K562 (cell line): ENCODE data around the gene PRRC2B. TPM values are rescaled to one million over a fixed set of nuclear protein-coding genes. Genes with fewer than 3 reads are reported as not detected.

Experiments
- ATAC-seq: fragments of 200-7000 bp; cut with Tn5 transposase; 3 replicates; pipeline ENCODE4 v1.9.1; 2020; ENCODE audit warnings: moderate library complexity
- BruUV-seq: library from RNA; stranded (reverse); fragments of 400-500 nt; replicated peaks from 2 replicates; lab custom pipeline; 2021; lab: Mats Ljungman, UMichigan
- CTCF ChIA-PET: fragments of 300-600 bp; formaldehyde crosslinking; extraction: SDS; loops from one replicate; lab custom pipeline; 2021; ENCODE audit warnings: low intra/inter-chr PET ratio; lab: Yijun Ruan, JAX
- POLR2A ChIA-PET: fragments of 300-600, 350-650 bp; sonication (Branson Sonifier 250); formaldehyde crosslinking; extraction: SDS; loops from one replicate; lab custom pipeline; 2021; ENCODE audit warnings: antibody characterized with exemption, inconsistent platforms; lab: Yijun Ruan, JAX
- DNase-seq, 4 experiments: peaks; one replicate each; pipeline versions ENCODE4 v3.0.0 to v3.0.0-alpha.2; 2011 to 2018; ENCODE audit warnings: low spot score in 3 of 4, mixed read lengths in 3 of 4; ENCODE audit errors: extremely low read depth in 1 of 4
- FAIRE-seq: peaks from 2 replicates; lab custom pipeline; 2011; peaks lifted over from hg19 to GRCh38; lab: Jason Lieb, UNC
- H2AFZ ChIP-seq: 2 replicates; pipeline ENCODE4 v1.6.0; 2011; ENCODE audit warnings: low read depth, low read length, control low read depth, inconsistent platforms
- H3K27ac ChIP-seq: fragments of 200-600 bp; 3 replicates; pipeline ENCODE4 v1.8.0; 2011; ENCODE audit warnings: low read depth, mild to moderate bottlenecking, control low read depth, inconsistent platforms, low read length, moderate library complexity, mixed read lengths; ENCODE audit errors: extremely low read depth
- H3K27me3 ChIP-seq, 2 experiments: fragments of 300-600 bp in 1 of 2; 2 replicates in 1 of 2; 3 replicates in 1 of 2; pipeline versions ENCODE4 v1.6.0 to v1.8.0; 2011; ENCODE audit warnings: inconsistent platforms in 2 of 2, low read length in 2 of 2, mild to moderate bottlenecking in 1 of 2, mixed read lengths in 1 of 2, moderate library complexity in 1 of 2; ENCODE audit not compliant: control insufficient read depth in 2 of 2, insufficient read depth in 2 of 2
- H3K36me3 ChIP-seq: fragments of 300-600 bp; 3 replicates; pipeline ENCODE4 v1.8.0; 2011; ENCODE audit warnings: mild to moderate bottlenecking, low read length, inconsistent platforms; ENCODE audit not compliant: control insufficient read depth, insufficient read depth
- H3K4me1 ChIP-seq, 2 experiments: fragments of 200-600 bp in 1 of 2; replicated peaks in 1 of 2; 2 replicates in 1 of 2; 3 replicates in 1 of 2; pipeline versions ENCODE4 v1.5.1 to v1.8.0; 2011; ENCODE audit warnings: inconsistent platforms in 2 of 2, low read length in 2 of 2, mild to moderate bottlenecking in 1 of 2, mixed read lengths in 1 of 2, moderate library complexity in 1 of 2; ENCODE audit not compliant: control insufficient read depth in 2 of 2, insufficient read depth in 2 of 2
- H3K4me2 ChIP-seq: 2 replicates; pipeline ENCODE4 v1.6.1; 2011; ENCODE audit warnings: low read length, control low read depth, inconsistent platforms, mixed read lengths; ENCODE audit not compliant: insufficient read depth
- H3K4me3 ChIP-seq: fragments of 200-600 bp; sonication (generic), shearing (Covaris generic); 2 replicates; pipeline ENCODE4 v1.5.1; 2016; ENCODE audit warnings: control low read depth, inconsistent platforms
- H3K79me2 ChIP-seq: fragments of 200-600 bp; 3 replicates; pipeline ENCODE4 v1.8.0; 2011; ENCODE audit warnings: low read length, inconsistent platforms; ENCODE audit not compliant: control insufficient read depth, insufficient read depth
- H3K9ac ChIP-seq, 2 experiments: 2 replicates each; pipeline versions ENCODE4 v1.6.0 to v1.6.1; 2011; ENCODE audit warnings: low read depth in 2 of 2, low read length in 2 of 2, control low read depth in 1 of 2, inconsistent platforms in 1 of 2, mild to moderate bottlenecking in 1 of 2, mixed read lengths in 1 of 2; ENCODE audit not compliant: insufficient read depth in 1 of 2
- H3K9me1 ChIP-seq: one replicate; pipeline ENCODE4 v1.6.0; 2011; ENCODE audit warnings: inconsistent platforms, mild to moderate bottlenecking, low read length, moderate library complexity; ENCODE audit not compliant: control insufficient read depth, insufficient read depth
- H3K9me3 ChIP-seq: replicated peaks from 2 replicates; pipeline ENCODE4 v1.5.1; 2011; ENCODE audit warnings: low read depth, low read length, inconsistent platforms; ENCODE audit not compliant: control insufficient read depth, insufficient read depth
- H4K20me1 ChIP-seq: replicated peaks from 2 replicates; pipeline ENCODE4 v1.6.1; 2011; ENCODE audit warnings: low read length, inconsistent platforms, mixed read lengths; ENCODE audit not compliant: control insufficient read depth, insufficient read depth
- E2F3 ChIP-seq: fragments of 250-450 bp; sonication (Bioruptor Pico); IDR thresholded peaks from 2 replicates; pipeline ENCODE4 v1.4.0; 2020; ENCODE audit warnings: mild to moderate bottlenecking
- JUNB ChIP-seq: fragments of 450-650 bp; formaldehyde crosslinking; conservative IDR thresholded peaks from 2 replicates; pipeline ENCODE4 v1.4.0; 2020; ENCODE audit warnings: mild to moderate bottlenecking
- ZNF609 ChIP-seq: sonication (generic); formaldehyde crosslinking; IDR thresholded peaks from 2 replicates; pipeline ENCODE4 v1.8.1; 2023; ENCODE audit warnings: missing genetic modification reagents, mild to moderate bottlenecking, borderline replicate concordance
- ZNF695 ChIP-seq: fragments of 450-650 bp; formaldehyde crosslinking; IDR thresholded peaks from 2 replicates; pipeline ENCODE4 v1.4.0; 2020; ENCODE audit warnings: mild to moderate bottlenecking, moderate library complexity
- WGBS: fragments of 100-300 bp; shearing (Covaris generic); methylation state at CpG from one replicate; pipeline ENCODE4 v1.1.6; 2016; ENCODE audit warnings: low coverage, mixed read lengths; ENCODE audit not compliant: insufficient coverage; ENCODE audit errors: missing lambda C conversion rate; 5-methylcytosine and 5-hydroxymethylcytosine counted together
- in situ Hi-C: fragments of 300-500 bp; cut with MboI; formaldehyde crosslinking; loops from 4 replicates; pipeline ENCODE4 v1.15.0; 2018; ENCODE audit warnings: inconsistent platforms, mixed read lengths
- intact Hi-C: fragments of 100-400 bp; cut with micrococcal nuclease; formaldehyde crosslinking; loops from 2 replicates; pipeline ENCODE4 v1.14.2; 2022
- polyA plus RNA-seq, 8 experiments: library from polyadenylated mRNA; depleted of rRNA in 4 of 8; stranded (reverse) in 5 of 8; unstranded in 3 of 8; fragments of >200 nt; fragmentation: Nextera tagmentation in 2 of 8; fragmentation: Illumina TruSeq in 1 of 8; extraction: Ambion mirVana in 2 of 8; extraction: Trizol in 1 of 8; gene quantifications; 2 replicates each; pipeline versions ENCODE4 v1.2.1 to v1.2.3, GENCODE V29; 2011 to 2014; ENCODE audit warnings: inconsistent platforms in 1 of 8, missing spikeins in 1 of 8
- total RNA-seq, 7 experiments: library from RNA; depleted of rRNA in 6 of 7; stranded (reverse); fragments of >200 nt in 6 of 7; fragmentation: Illumina TruSeq in 2 of 7; extraction: Trizol in 2 of 7; gene quantifications; 2 replicates each; pipeline versions ENCODE4 v1.2.1 to v1.2.3, GENCODE V29; 2011 to 2021; ENCODE audit warnings: low replicate concordance in 1 of 7

Gene PRRC2B
- total and polyA plus RNA-seq, 9 of the 15 experiments (the other 6 are each of a cell fraction or from before 2014, with no cell fraction given): 0.34 to 125 (median 30.9) TPM

DNA sequence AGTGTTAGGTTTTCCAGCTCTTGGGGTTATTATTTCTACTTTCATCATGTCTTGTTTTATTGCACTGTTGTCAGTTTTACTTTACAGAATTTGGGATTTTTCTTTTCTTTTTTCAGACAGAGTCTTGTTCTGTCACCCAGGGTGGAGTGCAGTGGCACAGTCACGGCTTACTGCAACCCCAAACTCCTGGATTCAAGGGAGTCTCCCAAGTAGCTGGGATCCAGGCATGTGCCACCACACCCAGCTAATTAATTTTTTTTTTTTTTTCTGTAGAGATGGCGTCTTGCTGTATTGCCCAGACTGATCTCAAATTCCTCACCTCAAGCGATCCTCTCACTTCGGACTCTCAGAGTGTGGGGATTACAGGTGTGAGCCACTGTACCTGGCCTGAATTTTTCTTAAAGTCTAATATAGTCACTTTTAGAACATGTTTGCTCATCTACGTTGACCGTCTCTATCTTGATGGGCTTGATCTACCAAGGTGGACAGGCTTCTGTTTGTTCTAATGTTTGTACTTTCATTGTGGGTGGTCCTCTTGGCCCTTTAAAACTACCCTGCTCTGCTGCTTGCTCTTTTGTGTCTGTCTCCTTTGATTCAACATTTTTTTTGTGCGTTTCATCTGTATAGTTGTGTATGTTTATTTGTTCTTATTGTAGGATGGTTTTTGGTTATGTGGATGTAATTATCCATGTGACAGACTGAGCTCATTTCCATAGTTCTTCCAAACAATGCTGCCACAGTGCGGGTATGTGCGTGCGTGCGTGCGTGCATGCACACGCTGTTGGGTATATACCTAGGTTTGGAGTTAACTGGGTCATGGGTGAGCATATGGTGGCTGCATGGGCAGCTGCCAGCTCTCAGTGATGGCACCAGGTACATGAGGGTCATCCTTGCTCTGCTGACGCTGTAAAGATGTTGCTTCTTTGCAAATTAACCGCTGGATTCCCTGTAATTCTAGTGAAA lies 18.1 kb downstream of the PRRC2B start:
- 90% methylated on average over 15 of the region's 15 CpGs for WGBS
- H3K4me2 ChIP-seq: no peak overlapping the region
- H3K4me1 ChIP-seq: peaks cover 15 to 26% of the 10 kb centered on the region in 2 experiments; a peak in 4 of 5 replicates
- no TSS peak for BruUV-seq
- CTCF ChIA-PET: no interaction called here
- POLR2A ChIA-PET: interaction anchor here (0.6 to 1.7 kb wide), 9 partner anchors 8 to 354 kb away, joined by 3 to 9 read pairs (median 3); no protein-coding TSS in a partner anchor
- H3K9me1 ChIP-seq: peaks cover 5% of the 10 kb centered on the region
- no peak overlapping the region for H2AFZ ChIP-seq
- TF ChIP-seq JUNB (CRISPR knock-in tag): no peak
- no peak for TF ChIP-seq ZNF695 (CRISPR knock-in tag)
- no peak for TF ChIP-seq ZNF609 (CRISPR knock-in tag)
- TF ChIP-seq E2F3 (CRISPR knock-in tag): no peak
- H3K9me3 ChIP-seq: no peaks in the 10 kb centered on the region
- in situ Hi-C loops (no loop called here), intact Hi-C loops (no loop called here)
- peaks cover 38% of the 10 kb centered on the region; the same call in 1 of the 3 replicates for H3K36me3 ChIP-seq
- peaks cover 98% of the 10 kb centered on the region for H3K79me2 ChIP-seq
- H4K20me1 ChIP-seq: peaks cover 71% of the 10 kb centered on the region
- no peak overlapping the region for H3K9ac ChIP-seq
- H3K27ac ChIP-seq: no peak overlapping the region
- H3K27me3 ChIP-seq: no peaks in the 10 kb centered on the region
- H3K4me3 ChIP-seq: no peak overlapping the region
- ATAC-seq (no peak), FAIRE-seq (no peak), DNase-seq (no peak)
